SK-N-SH (cell line): ENCODE results near the gene CCDC47. TPM values are rescaled to one million over a fixed set of nuclear protein-coding genes. Genes with fewer than 3 reads are reported as not detected.
"Not testable (repeated sequence)": the region's sequence is repeated elsewhere in the genome, so short reads cannot be mapped to it uniquely, and the experiment has no call there.

Experiments used
- CTCF ChIA-PET: fragments of 300-600, 350-600 bp; formaldehyde crosslinking; extraction: SDS; loops from one replicate; lab custom pipeline; 2021; lab: Yijun Ruan, JAX
- POLR2A ChIA-PET: fragments of 350-600 bp; sonication (Branson Sonifier 250); formaldehyde crosslinking; extraction: SDS; loops from one replicate; lab custom pipeline; 2020; ENCODE audit warnings: antibody characterized with exemption, inconsistent platforms; lab: Yijun Ruan, JAX
- DNase-seq: peaks from one replicate; pipeline ENCODE4 v3.0.0; 2012
- H2AFZ ChIP-seq: fragments of 200-600 bp; sonication (generic); 2 replicates; pipeline ENCODE4 v1.8.1; 2016; ENCODE audit warnings: antibody characterized with exemption, mild to moderate bottlenecking, low read depth
- H3F3A ChIP-seq: fragments of 200-600 bp; sonication (generic); replicated peaks from 2 replicates; pipeline ENCODE3; 2016; ENCODE audit warnings: antibody characterized with exemption, mild to moderate bottlenecking; ENCODE audit not compliant: insufficient read depth
- H3K27ac ChIP-seq, 2 experiments: fragments of 200-500 bp in 1 of 2; fragments of 200-600 bp in 1 of 2; sonication (Bioruptor generic) in 1 of 2; sonication (generic), shearing (Covaris generic) in 1 of 2; 2 replicates each; pipeline versions ENCODE4 v1.5.1 to v1.6.1; 2014 to 2016; ENCODE audit warnings: low read depth in 2 of 2, inconsistent platforms in 1 of 2, low read length in 1 of 2, mild to moderate bottlenecking in 1 of 2, mixed read lengths in 1 of 2
- H3K27me3 ChIP-seq: fragments of 200-600 bp; sonication (generic), shearing (Covaris generic); 2 replicates; pipeline ENCODE4 v1.6.1; 2016; ENCODE audit warnings: mixed run types; ENCODE audit not compliant: insufficient read depth
- H3K36me3 ChIP-seq, 2 experiments: fragments of 200-500 bp in 1 of 2; fragments of 200-600 bp in 1 of 2; sonication (Bioruptor generic) in 1 of 2; sonication (generic) in 1 of 2; replicated peaks in 1 of 2; 2 replicates each; pipeline versions ENCODE3 to v1.5.1; 2014 to 2016; ENCODE audit warnings: low read length in 1 of 2, mild to moderate bottlenecking in 1 of 2; ENCODE audit not compliant: insufficient read depth in 2 of 2, control insufficient read depth in 1 of 2
- H3K4me1 ChIP-seq, 2 experiments: fragments of 200-500 bp in 1 of 2; fragments of 200-600 bp in 1 of 2; sonication (Bioruptor generic) in 1 of 2; sonication (generic), shearing (Covaris generic) in 1 of 2; 2 replicates each; pipeline versions ENCODE4 v1.5.1 to v1.6.1; 2014 to 2016; ENCODE audit warnings: low read depth in 1 of 2, low read length in 1 of 2, mixed run types in 1 of 2; ENCODE audit not compliant: insufficient read depth in 2 of 2, control insufficient read depth in 1 of 2
- H3K4me2 ChIP-seq: fragments of 200-600 bp; sonication (generic), shearing (Covaris generic); 2 replicates; pipeline ENCODE4 v1.6.1; 2017; ENCODE audit warnings: mixed run types
- H3K4me3 ChIP-seq, 2 experiments: fragments of 200-500 bp in 1 of 2; fragments of 200-600 bp in 1 of 2; sonication (Bioruptor generic) in 1 of 2; sonication (generic), shearing (Covaris generic) in 1 of 2; 2 replicates each; pipeline versions ENCODE4 v1.5.1 to v1.8.1; 2014 to 2016; ENCODE audit warnings: low read depth in 2 of 2, inconsistent platforms in 1 of 2, low read length in 1 of 2, mild to moderate bottlenecking in 1 of 2, mixed read lengths in 1 of 2, moderate library complexity in 1 of 2
- H3K79me2 ChIP-seq: fragments of 200-600 bp; sonication (generic); 2 replicates; pipeline ENCODE4 v1.8.1; 2017; ENCODE audit warnings: mild to moderate bottlenecking; ENCODE audit not compliant: insufficient read depth
- H3K9ac ChIP-seq: fragments of 200-600 bp; sonication (generic); 2 replicates; pipeline ENCODE4 v1.6.1; 2017; ENCODE audit warnings: mixed run types
- H3K9me2 ChIP-seq: fragments of 200-600 bp; sonication (generic); 2 replicates; pipeline ENCODE4 v1.6.1; 2017; ENCODE audit warnings: mixed run types
- H3K9me3 ChIP-seq: fragments of 200-600 bp; sonication (generic); 2 replicates; pipeline ENCODE4 v1.6.1; 2017; ENCODE audit warnings: mixed run types, mild to moderate bottlenecking, moderate library complexity
- H4K20me1 ChIP-seq: fragments of 200-600 bp; sonication (generic); 2 replicates; pipeline ENCODE4 v1.6.1; 2017; ENCODE audit warnings: mild to moderate bottlenecking, mixed run types; ENCODE audit not compliant: insufficient read depth
- CHD2 ChIP-seq: fragments of 150-350 bp; IDR thresholded peaks from 2 replicates; pipeline ENCODE4 v1.6.1; 2018; ENCODE audit warnings: low read length; ENCODE audit not compliant: partially characterized antibody
- CTCF ChIP-seq: fragments of 200-600 bp; sonication (generic); IDR thresholded peaks from 2 replicates; pipeline ENCODE4 v1.6.1; 2017; ENCODE audit warnings: antibody characterized with exemption, mild to moderate bottlenecking, moderate library complexity
- FOSL2 ChIP-seq: IDR thresholded peaks from 2 replicates; pipeline ENCODE4 v1.4.0; 2012; ENCODE audit warnings: low read depth, mild to moderate bottlenecking, moderate library complexity, borderline replicate concordance
- FOXM1 ChIP-seq: IDR thresholded peaks from 2 replicates; pipeline ENCODE4 v1.4.0; 2012; ENCODE audit warnings: low read depth, mild to moderate bottlenecking
- IRF3 ChIP-seq: fragments of 150-350 bp; IDR thresholded peaks from 2 replicates; pipeline ENCODE4 v1.6.1; 2016; ENCODE audit warnings: mild to moderate bottlenecking, low read depth, low read length
- MXI1 ChIP-seq: IDR thresholded peaks from 2 replicates; pipeline ENCODE4 v1.6.1; 2012; ENCODE audit warnings: mild to moderate bottlenecking, low read depth, low read length, improper control_type of control experiment
- PBX3 ChIP-seq: IDR thresholded peaks from 2 replicates; pipeline ENCODE4; 2012
- POLR2AphosphoS5 ChIP-seq: IDR thresholded peaks from 2 replicates; pipeline ENCODE4 v1.6.1; 2012; ENCODE audit warnings: low read depth, low read length
- RFX5 ChIP-seq: IDR thresholded peaks from 2 replicates; pipeline ENCODE4 v1.6.1; 2012; ENCODE audit warnings: mild to moderate bottlenecking, improper control_type of control experiment, low read length
- TAF1 ChIP-seq: IDR thresholded peaks from 2 replicates; pipeline ENCODE4 v1.6.1; 2012; ENCODE audit warnings: low read depth, mild to moderate bottlenecking, low read length, moderate library complexity, borderline replicate concordance
- TCF12 ChIP-seq: IDR thresholded peaks from 2 replicates; pipeline ENCODE4 v1.4.0; 2012
- TEAD4 ChIP-seq: IDR thresholded peaks from 2 replicates; pipeline ENCODE4 v1.4.0; 2012; ENCODE audit warnings: mild to moderate bottlenecking, borderline replicate concordance; ENCODE audit not compliant: insufficient read depth
- USF1 ChIP-seq: IDR thresholded peaks from 2 replicates; pipeline ENCODE4 v1.4.0; 2012; ENCODE audit warnings: low read depth, borderline replicate concordance
- YY1 ChIP-seq: IDR thresholded peaks from 2 replicates; pipeline ENCODE4 v1.4.0; 2012; ENCODE audit warnings: low read depth, mild to moderate bottlenecking
- WGBS: methylation state at CpG from one replicate; pipeline ENCODE4 v1.1.6; 2017; ENCODE audit warnings: low lambda C conversion rate; 5-methylcytosine and 5-hydroxymethylcytosine counted together
- polyA plus RNA-seq, 3 experiments: library from polyadenylated mRNA; depleted of rRNA; stranded (reverse); fragments of >200 nt; gene quantifications; 2 replicates each; pipeline ENCODE4 v1.2.3, GENCODE V29; 2012

Gene CCDC47
- polyA plus RNA-seq, 1 of the 3 experiments (the other 2 are of a cell fraction): 76.6 TPM

GRCh38 chr17:63798572-63799106, 25.2 kb upstream of the CCDC47 start:
- WGBS: 80% methylated on average over 3 of the region's 3 CpGs
- Histone ChIP-seq H3K4me2 (no peak overlapping the region), H2AFZ (no peak overlapping the region), H3K27me3 (no peaks in the 10 kb centered on the region), H3K9ac (no peak overlapping the region), H3F3A (peaks cover 22% of the 10 kb centered on the region), H3K4me3 (no peak overlapping the region), H3K27ac (peak overlapping the region; percentile 5 to 17; a peak in 2 of 4 replicates), H4K20me1 (peaks cover 20% of the 10 kb centered on the region), H3K36me3 (peaks cover 85 to 98% of the 10 kb centered on the region in 2 experiments), H3K9me3 (no peaks in the 10 kb centered on the region), H3K79me2 (peaks cover 92% of the 10 kb centered on the region), H3K4me1 (peaks cover 0 to 5% of the 10 kb centered on the region in 2 experiments; a peak in 2 of 4 replicates), H3K9me2 (no peaks in the 10 kb centered on the region)
- ChIA-PET CTCF (interaction anchor here (0.6 to 2.4 kb wide), 10 partner anchors 11 to 373 kb away, joined by 3 to 9 read pairs (median 4); partner anchors contain the start of genes CCDC47 and DDX42), POLR2A (interaction anchor here (0.8 to 3.2 kb wide), 3 partner anchors 13 to 25 kb away, joined by 3 to 8 read pairs (median 4); partner anchors contain the start of genes CCDC47 and DDX42)
- DNase-seq: no peak
- TF ChIP-seq FOSL2 (no peak), YY1 (no peak), CTCF (no peak), CHD2 (no peak), USF1 (no peak), FOXM1 (no peak), TEAD4 (no peak), POLR2AphosphoS5 (no peak), PBX3 (no peak), TAF1 (no peak), IRF3 (no peak), RFX5 (no peak), TCF12 (peak; percentile 67), MXI1 (0 out of 2 replicates have a peak, but pooled peaks have one; percentile 56)

GRCh38 chr17:63796375-63796774, 23.0 kb upstream of the CCDC47 start:
- H3K79me2 ChIP-seq: peaks cover 92% of the 10 kb centered on the region
- H3K4me1 ChIP-seq, H3K27ac ChIP-seq, DNase-seq, H3K27me3 ChIP-seq, H3K4me2 ChIP-seq, H3K9ac ChIP-seq, H2AFZ ChIP-seq, H3K9me3 ChIP-seq, H3K9me2 ChIP-seq, H3K4me3 ChIP-seq: not testable (repeated sequence)
- H3K36me3 ChIP-seq: peaks cover 90 to 98% of the 10 kb centered on the region in 2 experiments
- CTCF ChIA-PET: interaction anchor here (1.0 to 2.7 kb wide), 5 partner anchors 10 to 32 kb away, joined by 3 to 12 read pairs (median 4); no protein-coding TSS in a partner anchor
- POLR2A ChIA-PET: interaction anchor here (0.7 to 3.2 kb wide), 2 partner anchors 23 to 32 kb away, joined by 3 to 8 read pairs; partner anchors contain the start of genes CCDC47 and DDX42
- H3F3A ChIP-seq: peaks cover 27% of the 10 kb centered on the region
- peaks cover 27% of the 10 kb centered on the region for H4K20me1 ChIP-seq
- 98% methylated on average over 10 of the region's 10 CpGs for WGBS
